ENCODE data around the gene RNU1-3.
"Not testable (repeated sequence)": the region's sequence is repeated elsewhere in the genome, so short reads cannot be mapped to it uniquely, and the experiment has no call there.

RNU1-3 gene

DNA sequence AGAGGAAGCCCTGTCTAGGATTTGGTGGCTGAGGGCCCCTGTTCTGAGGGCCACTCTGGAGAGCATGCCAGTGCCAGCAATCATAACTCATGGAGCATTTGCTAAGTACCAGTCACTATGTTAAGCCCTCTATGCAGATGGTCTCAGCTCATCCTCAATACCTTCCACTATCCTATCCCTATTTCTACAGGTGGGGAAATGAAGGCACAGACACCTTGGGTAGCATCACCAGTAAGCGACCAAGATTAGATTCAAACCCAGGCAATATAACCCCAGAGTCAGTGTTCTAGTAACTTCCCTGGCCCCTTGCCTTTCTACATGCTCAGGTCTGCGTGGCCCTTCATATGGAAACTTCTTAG, 45.5 kb downstream of the RNU1-3 start:
- no peak for DNase-seq (ENCODE audit: low read depth, low spot score)

- DNase-seq (ENCODE audit: low read depth, low spot score): not testable (repeated sequence)
Measured at GRCh38 chr1:16619803-16620501, 46.8 kb downstream of the RNU1-3 start.

GRCh38 chr1:16618719-16619118, 48.0 kb downstream of the RNU1-3 start:
- no peak for DNase-seq (ENCODE audit: low read depth, low spot score)

GRCh38 chr1:16617778-16618580, 48.8 kb downstream of the RNU1-3 start:
- no peak for DNase-seq (ENCODE audit: low read depth, low spot score)

- no peak for DNase-seq (ENCODE audit: low read depth, low spot score)
Measured at GRCh38 chr1:16617114-16617631, 49.6 kb downstream of the RNU1-3 start.
